Activated CD4-positive, alpha-beta T cell treated with anti-CD3 and anti-CD28 coated beads, Interleukin-2, amount 50 U/mL, for 48 hours (primary cell): ENCODE results near the gene SRSF6.
"Not testable (repeated sequence)": the region's sequence is repeated elsewhere in the genome, so short reads cannot be mapped to it uniquely, and the experiment has no call there.

Source experiments
- DNase-seq, 2 experiments: peaks; one replicate each; pipeline ENCODE4 v3.0.0-alpha.2; 2020

The SRSF6 gene

GRCh38 chr20:43457640-43458421 lies at the start of gene SRSF6:
SRSF6 (plus strand) TSS chr20:43457896; CDS start chr20:43458034, 138 bp downstream.
- peak; percentile 94 to 95 for DNase-seq

- DNase-seq: peak in 1 of 2 experiments; percentile 10
Measured at GRCh38 chr20:43408848-43409576, 48.7 kb upstream of the SRSF6 start.

GRCh38 chr20:43409577-43409913 lies 48.2 kb upstream of the SRSF6 start:
- no peak for DNase-seq

GRCh38 chr20:43415661-43416430 lies 41.9 kb upstream of the SRSF6 start:
- DNase-seq: no peak

GRCh38 chr20:43416591-43417228 lies 41.0 kb upstream of the SRSF6 start:
- no peak for DNase-seq

- no peak for DNase-seq
Measured at GRCh38 chr20:43420192-43420591, 37.5 kb upstream of the SRSF6 start.

- DNase-seq: not testable (repeated sequence)
Measured at GRCh38 chr20:43420913-43421312, 36.8 kb upstream of the SRSF6 start.

- DNase-seq: no peak
Measured at GRCh38 chr20:43426172-43426571, 31.5 kb upstream of the SRSF6 start.

- DNase-seq: no peak
Measured at GRCh38 chr20:43430265-43431133, 27.2 kb upstream of the SRSF6 start.

- DNase-seq: no peak
Measured at GRCh38 chr20:43431134-43431519, 26.6 kb upstream of the SRSF6 start.

GRCh38 chr20:43432498-43432897 lies 25.2 kb upstream of the SRSF6 start:
- no peak for DNase-seq

- no peak for DNase-seq
Measured at GRCh38 chr20:43433250-43433854, 24.3 kb upstream of the SRSF6 start.

- DNase-seq: no peak
Measured at GRCh38 chr20:43434565-43434964, 23.1 kb upstream of the SRSF6 start.

GRCh38 chr20:43438578-43439316 lies 18.9 kb upstream of the SRSF6 start:
- no peak for DNase-seq

GRCh38 chr20:43440531-43440930 lies 17.2 kb upstream of the SRSF6 start:
- no peak for DNase-seq

GRCh38 chr20:43442282-43442880 lies 15.3 kb upstream of the SRSF6 start:
- DNase-seq: no peak

- DNase-seq: no peak
Measured at GRCh38 chr20:43444107-43444506, 13.6 kb upstream of the SRSF6 start.

- DNase-seq: no peak
Measured at GRCh38 chr20:43446361-43446879, 11.3 kb upstream of the SRSF6 start.

GRCh38 chr20:43448431-43448747 lies 9.3 kb upstream of the SRSF6 start:
- not testable (repeated sequence) for DNase-seq
